ENCODE measurements around the gene ETV7. TPM values are rescaled to one million over a fixed set of nuclear protein-coding genes. Genes with fewer than 3 reads are reported as not detected.
"Not testable (repeated sequence)": the region's sequence is repeated elsewhere in the genome, so short reads cannot be mapped to it uniquely, and the experiment has no call there.

The ETV7 gene
- total RNA-seq, 2 donors from 2014 or later, result 0.66 to 0.78 TPM

DNA sequence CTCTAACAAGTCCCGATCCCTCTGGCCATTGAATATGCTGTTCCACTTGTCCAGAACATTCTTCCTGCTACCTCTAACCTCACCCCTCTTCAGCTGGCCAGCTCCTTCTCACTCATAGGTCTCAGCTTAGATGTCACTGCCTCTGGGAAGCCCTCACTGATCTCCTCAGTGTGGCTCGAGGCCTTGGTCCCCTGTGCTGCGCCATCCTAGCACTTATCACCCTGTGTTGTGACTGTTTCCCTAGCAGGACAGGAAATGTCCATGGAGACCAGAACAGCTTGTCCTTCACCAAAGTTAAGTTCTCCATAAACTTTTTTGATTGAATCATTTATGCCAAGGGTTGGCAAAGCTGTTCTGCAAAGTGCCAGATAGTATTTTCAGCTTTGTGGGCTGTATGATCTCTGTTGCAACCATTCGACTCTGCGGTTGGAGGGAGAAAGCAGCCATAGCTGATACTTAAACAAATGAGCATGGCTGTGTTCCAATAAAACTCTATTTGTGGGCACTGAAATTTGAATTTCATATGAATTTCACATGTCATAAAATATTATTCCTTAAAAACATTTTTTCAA, 44.3 kb downstream of the ETV7 start:
- H3K36me3 ChIP-seq (replicated peaks in 1 of 2; ENCODE audit: insufficient read depth in 1 of 2, low read depth in 2 of 2), result no peaks in the 10 kb centered on the region
- no peaks in the 10 kb centered on the region for H3K9me3 ChIP-seq
- no peak overlapping the region for H3K4me3 ChIP-seq
- intact Hi-C loops (cut with DNase I), result no loop called here
- no peak overlapping the region for H3K27ac ChIP-seq
- peaks cover 22% of the 10 kb centered on the region for H3K4me1 ChIP-seq
- no peak for TF ChIP-seq CTCF (IDR thresholded peaks at IDR 0.05)
- TF ChIP-seq POLR2A (IDR thresholded peaks at IDR 0.05), result no peak
- DNase-seq (no peak), ATAC-seq (no peak)
- no peaks in the 10 kb centered on the region for H3K27me3 ChIP-seq
- WGBS, 2 donors, result 62 to 88% methylated on average over 5 of the region's 5 CpGs

DNA sequence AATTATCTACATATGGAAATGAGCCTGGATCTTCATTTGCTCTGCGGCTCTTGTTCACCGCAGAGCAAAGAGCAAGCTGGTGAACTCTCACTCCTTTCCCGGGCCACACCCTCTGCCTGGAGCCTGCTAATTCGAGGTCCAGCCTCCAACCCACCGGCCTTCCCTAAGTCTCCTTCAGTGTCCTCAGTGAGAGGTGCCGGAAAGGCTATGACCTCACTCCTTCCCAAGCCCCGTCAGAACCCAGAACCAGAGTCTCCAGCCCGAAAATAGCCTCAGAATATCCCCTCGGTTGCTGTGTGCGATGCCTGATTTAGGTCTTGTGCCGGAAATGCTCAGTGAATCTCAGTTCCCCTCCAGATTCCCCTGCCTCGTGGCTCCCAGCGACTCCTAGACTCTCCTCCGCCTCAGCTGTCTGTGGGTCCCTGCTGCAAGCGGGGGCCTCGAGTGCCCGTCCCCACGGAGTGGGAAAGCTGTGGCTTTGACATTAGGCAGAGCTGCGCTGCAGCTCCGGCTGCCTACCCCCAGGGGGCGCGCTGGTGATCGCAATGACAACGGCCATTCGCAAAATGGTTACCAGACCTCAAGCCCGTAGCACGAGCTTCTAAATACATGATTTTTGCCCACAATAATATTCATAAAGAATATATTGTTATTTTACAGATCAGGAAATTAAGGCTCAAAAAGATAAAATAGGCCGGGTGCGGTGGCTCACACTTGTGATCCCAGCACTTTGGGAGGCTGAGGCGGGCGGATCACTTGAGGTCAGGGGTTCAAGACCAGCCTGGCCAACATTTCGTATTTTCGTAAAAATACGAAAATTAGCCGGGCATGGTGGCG, 46.6 kb downstream of the ETV7 start:
- DNase-seq (peak; percentile 77 to 86 (median 79)), ATAC-seq (peak; percentile 85)
- no peak overlapping the region for H3K27ac ChIP-seq
- H3K27me3 ChIP-seq, result no peaks in the 10 kb centered on the region
- H3K36me3 ChIP-seq (replicated peaks in 1 of 2; ENCODE audit: insufficient read depth in 1 of 2, low read depth in 2 of 2), result no peaks in the 10 kb centered on the region
- WGBS, 2 donors, result 22 to 24% methylated on average over 34 to 36 of the region's 36 CpGs
- no peaks in the 10 kb centered on the region for H3K9me3 ChIP-seq
- TF ChIP-seq POLR2A (IDR thresholded peaks at IDR 0.05), result no peak
- peak; percentile 72 to 97 (median 87) for TF ChIP-seq CTCF (IDR thresholded peaks at IDR 0.05)
- H3K4me1 ChIP-seq, result peaks cover 10% of the 10 kb centered on the region
- intact Hi-C loops (cut with DNase I), result no loop called here
- H3K4me3 ChIP-seq, result no peak overlapping the region

GRCh38 chr6:36340306-36340617, 47.2 kb downstream of the ETV7 start:
- WGBS, 2 donors, result 60 to 71% methylated on average over 9 to 12 of the region's 12 CpGs
- no peak overlapping the region for H3K27ac ChIP-seq
- no peaks in the 10 kb centered on the region for H3K9me3 ChIP-seq
- DNase-seq, result no peak
- H3K4me3 ChIP-seq, result no peak overlapping the region
- H3K4me1 ChIP-seq, result peaks cover 15% of the 10 kb centered on the region
- ATAC-seq, result no peak
- H3K36me3 ChIP-seq (replicated peaks in 1 of 2; ENCODE audit: insufficient read depth in 1 of 2, low read depth in 2 of 2), result no peaks in the 10 kb centered on the region
- intact Hi-C loops (cut with DNase I), result no loop called here
- TF ChIP-seq POLR2A (IDR thresholded peaks at IDR 0.05), result no peak
- no peak for TF ChIP-seq CTCF (IDR thresholded peaks at IDR 0.05)
- no peaks in the 10 kb centered on the region for H3K27me3 ChIP-seq

GRCh38 chr6:36339146-36339545, 48.3 kb downstream of the ETV7 start:
- Histone ChIP-seq H3K27ac (no peak overlapping the region), H3K27me3 (no peaks in the 10 kb centered on the region), H3K36me3 (replicated peaks in 1 of 2; ENCODE audit: insufficient read depth in 1 of 2, low read depth in 2 of 2) (no peaks in the 10 kb centered on the region), H3K9me3 (no peaks in the 10 kb centered on the region), H3K4me1 (peaks cover 27% of the 10 kb centered on the region), H3K4me3 (no peak overlapping the region)
- WGBS, 2 donors, result 70 to 72% methylated on average over 12 of the region's 12 CpGs
- no peak for DNase-seq
- no peak for TF ChIP-seq CTCF (IDR thresholded peaks at IDR 0.05)
- TF ChIP-seq POLR2A (IDR thresholded peaks at IDR 0.05), result no peak
- no peak for ATAC-seq
- intact Hi-C loops (cut with DNase I), result no loop called here

GRCh38 chr6:36338223-36338622, 49.2 kb downstream of the ETV7 start:
- ATAC-seq; H3K36me3 ChIP-seq (replicated peaks in 1 of 2; ENCODE audit: insufficient read depth in 1 of 2, low read depth in 2 of 2); H3K4me3 ChIP-seq; H3K27me3 ChIP-seq; H3K27ac ChIP-seq; intact Hi-C loops (cut with DNase I); DNase-seq; H3K9me3 ChIP-seq: not testable (repeated sequence)
- H3K4me1 ChIP-seq, result peaks cover 36% of the 10 kb centered on the region
- WGBS, 2 donors, result 0 to 85% methylated on average over 1 of the region's 1 CpG

Measured in body of pancreas (tissue), 4 donors.